22Rv1 (cell line): ENCODE results near the gene TFAP2C.

ENCODE experiments used
- CTCF ChIP-seq: fragments of 450-650 bp; IDR thresholded peaks from 2 replicates; pipeline ENCODE4 v1.5.1; 2017; ENCODE audit warnings: mild to moderate bottlenecking
- ZFX ChIP-seq: fragments of 450-650 bp; IDR thresholded peaks from 2 replicates; pipeline ENCODE4 v1.6.1; 2017; ENCODE audit warnings: antibody characterized with exemption, borderline replicate concordance

DNA sequence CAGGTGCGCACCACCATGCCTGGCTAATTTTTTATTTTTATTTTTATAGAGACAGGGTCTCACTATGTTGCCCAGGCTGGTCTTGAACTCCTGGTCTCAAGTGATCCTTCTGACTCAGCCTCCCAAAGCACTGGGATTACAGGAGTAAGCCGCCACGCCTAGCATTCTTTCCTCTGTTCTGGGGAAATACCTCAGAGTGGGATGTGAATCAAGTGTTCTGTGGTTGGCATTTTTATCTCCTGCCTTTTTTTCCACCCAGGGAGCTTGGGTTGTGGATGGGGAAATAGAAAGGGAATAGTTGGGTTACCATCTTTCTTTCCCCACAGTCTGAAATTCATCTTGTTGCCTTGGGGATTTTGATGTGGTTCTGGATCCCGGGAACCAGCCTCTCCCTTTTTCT is 24.1 kb downstream of the TFAP2C start:
- no peak for TF ChIP-seq CTCF
- TF ChIP-seq ZFX = no peak
